GM18873 (cell line): Measurements from ENCODE around the gene MARCHF3.

Source experiments
- ATAC-seq: cut with Tn5 transposase; IDR thresholded peaks from one replicate; pipeline ENCODE4 v1.9.1; 2021; ENCODE audit warnings: mild to moderate bottlenecking, moderate library complexity, moderate number of reproducible peaks; ENCODE audit not compliant: unreplicated experiment, low FRiP score

The MARCHF3 gene

GRCh38 chr5:126888175-126888574 lies 142.2 kb downstream of the MARCHF3 start:
- ATAC-seq: no peak

DNA sequence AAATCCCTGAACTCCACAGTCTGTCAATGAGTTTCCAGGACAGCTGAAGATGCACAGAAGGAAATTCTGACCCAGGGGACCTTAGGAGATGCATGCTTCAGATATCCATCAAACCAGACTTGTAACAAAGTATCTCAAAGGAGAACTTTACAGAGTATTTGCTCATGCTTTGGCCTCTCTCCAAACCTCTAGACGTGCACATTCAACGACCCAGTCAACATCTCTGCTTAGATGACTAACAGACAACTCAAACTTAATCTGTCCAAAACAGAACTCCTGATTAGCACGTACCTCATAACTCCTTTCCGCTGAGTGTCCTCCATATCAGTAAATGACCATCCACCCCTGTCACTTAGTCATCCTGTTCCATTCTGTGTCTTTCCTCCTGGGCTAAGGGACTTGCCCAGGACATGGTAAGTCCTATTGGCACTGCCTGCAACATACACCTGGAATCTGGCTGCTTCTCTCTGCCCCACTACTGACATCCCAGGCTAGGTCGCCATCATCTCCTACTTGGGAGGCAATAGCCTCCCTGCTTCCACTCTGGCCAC lies 146.0 kb downstream of the MARCHF3 start:
- ATAC-seq: no peak

DNA sequence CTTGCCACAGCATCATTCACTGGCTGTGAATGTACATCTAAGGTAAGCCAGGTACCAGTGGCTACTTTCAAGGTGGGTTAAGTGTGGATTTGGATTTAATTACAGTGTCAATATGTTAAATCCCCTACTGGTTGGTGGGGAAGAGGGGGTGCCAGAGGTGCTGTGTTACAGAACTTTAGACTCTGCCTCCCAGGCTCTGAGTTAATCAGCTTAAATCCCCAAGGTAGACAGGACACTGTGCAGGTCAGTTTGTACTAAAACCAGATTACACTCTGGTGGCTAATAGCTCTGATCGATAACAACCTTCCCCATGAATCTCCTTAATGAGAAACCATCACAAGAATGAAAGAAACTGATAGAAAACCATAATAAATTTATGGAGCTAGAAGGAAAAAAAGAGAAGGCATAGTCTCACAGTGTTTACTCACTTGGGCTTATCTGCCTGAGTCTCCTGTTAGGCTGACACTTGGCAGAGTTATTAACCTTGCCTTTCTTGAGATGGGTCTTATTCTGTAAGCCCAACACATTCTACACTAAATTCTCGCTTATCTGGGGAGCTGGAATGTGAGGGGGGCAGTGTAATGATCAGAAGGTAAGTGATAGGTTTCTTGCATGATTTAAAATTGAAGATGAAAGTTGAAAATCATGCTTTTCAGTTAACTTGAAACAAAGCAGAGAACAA lies 146.7 kb downstream of the MARCHF3 start:
- no peak for ATAC-seq

GRCh38 chr5:126881821-126882600 lies 148.3 kb downstream of the MARCHF3 start:
- no peak for ATAC-seq

DNA sequence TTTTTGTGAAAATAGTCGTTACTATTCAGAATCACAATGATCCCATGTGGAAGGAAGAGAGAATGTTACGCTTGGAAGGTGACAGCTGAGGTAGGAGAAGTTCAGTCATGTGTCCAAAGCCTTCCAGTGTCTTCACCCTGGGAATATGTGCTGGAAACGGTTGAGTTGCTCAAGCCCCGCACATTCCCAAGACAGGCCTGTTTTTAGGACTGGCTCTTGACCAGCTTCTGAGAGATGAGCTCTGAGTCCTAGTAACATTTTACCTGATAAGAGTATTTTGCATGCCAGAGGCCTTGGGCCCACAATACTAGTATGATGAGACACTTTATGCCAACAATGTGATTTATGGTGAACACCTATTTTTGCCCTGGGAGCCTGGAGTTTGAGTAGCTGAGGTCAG lies 151.7 kb downstream of the MARCHF3 start:
- no peak for ATAC-seq

DNA sequence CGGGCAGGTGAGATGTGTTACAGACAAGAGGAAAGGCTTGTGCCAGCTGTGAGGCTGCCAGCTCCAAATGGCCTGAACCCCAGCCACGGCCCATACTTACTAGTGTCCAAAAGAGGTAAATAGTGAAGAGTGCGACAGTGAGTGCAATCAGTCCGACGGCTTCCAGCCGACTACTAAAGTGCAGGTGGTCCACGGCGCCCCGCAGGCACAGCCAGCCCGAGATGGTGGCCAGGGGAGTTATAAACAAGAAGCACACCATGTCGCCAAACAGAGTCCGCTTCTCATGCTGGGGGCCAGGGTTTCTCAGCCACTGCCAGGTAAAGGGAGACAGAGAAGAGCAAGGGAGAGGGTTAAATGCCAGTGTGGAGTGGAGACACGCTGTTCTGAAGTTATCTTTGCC lies 152.3 kb downstream of the MARCHF3 start:
- ATAC-seq: no peak

GRCh38 chr5:126877602-126878001 lies 152.8 kb downstream of the MARCHF3 start:
- no peak for ATAC-seq

- ATAC-seq: no peak
These were observed 155.0 kb downstream of the MARCHF3 start for GRCh38 chr5:126875303-126875785.

GRCh38 chr5:126872561-126873354 lies 157.6 kb downstream of the MARCHF3 start:
- no peak for ATAC-seq

- ATAC-seq: no peak
These were observed 158.9 kb downstream of the MARCHF3 start for GRCh38 chr5:126871441-126871840.

GRCh38 chr5:126869005-126869451 lies 161.3 kb downstream of the MARCHF3 start:
- peak; percentile 58 for ATAC-seq

- no peak for ATAC-seq
These were observed 161.9 kb downstream of the MARCHF3 start for GRCh38 chr5:126868338-126869004.

DNA sequence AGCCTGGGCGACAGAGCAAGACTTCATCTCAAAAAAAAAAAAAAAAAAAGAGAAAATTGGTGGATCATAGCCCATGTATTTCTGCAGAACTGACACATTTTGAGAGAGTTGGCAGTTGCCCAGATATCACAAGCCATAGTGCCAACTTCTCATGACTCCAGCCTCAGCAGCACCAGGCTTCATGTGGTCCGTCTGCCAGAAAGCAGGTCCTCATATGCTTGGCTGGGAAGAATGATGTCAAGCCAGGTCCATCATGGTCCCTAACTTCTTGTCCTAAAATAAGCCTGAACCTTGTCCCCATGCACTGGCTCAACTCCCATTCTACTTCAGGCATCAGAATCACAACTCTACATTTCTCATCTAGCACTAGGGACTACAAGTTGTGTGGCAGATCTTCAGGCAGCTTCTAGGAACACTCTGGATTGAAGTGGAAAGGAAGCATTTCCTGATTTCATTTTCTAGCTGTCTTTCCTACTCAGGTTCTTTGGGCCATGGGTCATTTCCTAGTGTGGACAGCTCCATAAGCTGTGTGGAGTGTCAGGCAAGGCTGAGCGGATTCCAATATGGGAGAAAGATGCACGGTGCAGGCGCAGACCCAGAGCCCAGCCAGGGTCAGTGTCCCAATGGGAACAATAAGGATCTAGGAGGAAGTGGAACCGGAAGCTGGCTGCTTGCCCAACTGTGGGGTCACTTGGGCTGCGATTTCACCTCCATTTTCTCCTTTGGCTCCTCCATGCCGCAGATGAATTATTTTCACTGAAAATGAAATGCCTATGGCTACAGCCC lies 163.3 kb downstream of the MARCHF3 start:
- no peak for ATAC-seq

GRCh38 chr5:126865299-126865698 lies 165.1 kb downstream of the MARCHF3 start:
- ATAC-seq: no peak

DNA sequence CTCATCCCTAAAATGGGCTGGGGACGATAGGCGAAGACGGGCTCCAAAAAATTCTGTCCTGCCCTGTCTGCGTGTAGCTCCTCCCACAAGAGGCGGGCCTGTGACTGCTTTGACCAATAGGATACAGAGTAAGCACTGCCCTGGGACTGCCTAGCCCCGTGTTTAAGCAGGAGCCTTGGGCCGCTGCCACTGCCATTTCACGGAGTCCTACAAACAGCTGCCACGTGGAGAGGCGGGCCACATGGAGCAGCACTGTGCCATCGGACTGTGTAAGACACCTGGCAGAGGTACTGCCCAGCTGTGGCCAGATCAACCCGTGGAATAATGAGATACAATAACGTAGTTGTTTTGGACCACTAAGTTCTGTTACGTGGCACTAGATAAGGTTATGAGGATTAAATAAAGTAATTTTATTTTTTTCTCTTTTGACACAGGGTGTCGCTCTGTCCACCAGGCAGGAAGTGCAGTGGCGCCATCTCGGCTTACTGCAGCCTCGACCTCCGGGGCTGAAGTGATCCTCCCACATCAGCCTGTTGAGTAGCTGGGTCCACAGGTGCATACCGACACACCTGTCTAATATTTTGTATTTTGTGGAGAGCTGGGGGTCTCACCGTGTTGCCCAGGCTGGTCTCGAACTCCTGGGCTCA lies 166.2 kb downstream of the MARCHF3 start:
- no peak for ATAC-seq

DNA sequence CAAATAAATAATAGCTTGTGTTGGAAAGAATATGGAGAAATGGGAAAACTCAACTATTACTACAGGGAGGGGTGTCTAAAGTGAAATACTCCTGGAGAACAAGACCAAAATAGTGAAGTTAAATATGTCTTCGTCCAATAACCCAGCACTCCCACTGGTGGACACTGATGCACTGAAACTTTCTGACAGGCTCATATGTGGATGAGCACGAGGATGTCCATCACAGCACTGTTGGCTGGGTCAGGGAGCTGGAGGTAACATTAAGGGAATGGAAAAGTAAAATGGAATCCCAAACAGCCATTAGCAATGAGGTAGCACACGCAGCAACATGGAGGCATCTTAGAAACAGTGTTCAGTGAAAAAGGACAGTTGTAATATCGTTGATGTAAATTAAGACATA lies 167.0 kb downstream of the MARCHF3 start:
- ATAC-seq: no peak

GRCh38 chr5:126858441-126858840 lies 171.9 kb downstream of the MARCHF3 start:
- no peak for ATAC-seq

GRCh38 chr5:126857472-126858410 lies 172.6 kb downstream of the MARCHF3 start:
- no peak for ATAC-seq
